Spleen (tissue), 11 donors: Measurements from ENCODE around the gene HEATR3. TPM values are rescaled to one million over a fixed set of nuclear protein-coding genes. Genes with fewer than 3 reads are reported as not detected.

Experiments
- DNase-seq: peaks from one replicate; pipeline ENCODE4 v3.0.0-alpha.2; 2020
- H3K27ac ChIP-seq, 8 donors: fragments of 200-600 bp; sonication (generic) in 7 of 8; 1 replicate in 4 of 8; 2 replicates in 4 of 8; pipeline versions ENCODE4 v1.5.0 to v1.8.0; 2016 to 2021; ENCODE audit warnings: inconsistent platforms in 4 of 8, mild to moderate bottlenecking in 4 of 8, moderate library complexity in 1 of 8
- H3K27me3 ChIP-seq, 7 donors: fragments of 200-600 bp; sonication (generic) in 6 of 7; replicated peaks in 1 of 7; 1 replicate in 4 of 7; 2 replicates in 3 of 7; pipeline versions ENCODE4 v1.5.0 to v1.8.0; 2016 to 2021; ENCODE audit warnings: inconsistent platforms in 3 of 7, mild to moderate bottlenecking in 1 of 7
- H3K36me3 ChIP-seq, 6 donors: fragments of 200-600 bp; sonication (generic) in 5 of 6; 1 replicate in 4 of 6; 2 replicates in 2 of 6; pipeline versions ENCODE4 v1.5.0 to v1.8.0; 2016 to 2021; ENCODE audit warnings: inconsistent platforms in 2 of 6
- H3K4me1 ChIP-seq, 6 donors: fragments of 200-600 bp; sonication (generic) in 5 of 6; 1 replicate in 3 of 6; 2 replicates in 3 of 6; pipeline versions ENCODE4 v1.5.0 to v1.8.0; 2016 to 2021; ENCODE audit warnings: inconsistent platforms in 3 of 6
- H3K4me3 ChIP-seq, 8 donors: fragments of 200-600 bp; sonication (generic) in 7 of 8; 1 replicate in 4 of 8; 2 replicates in 4 of 8; pipeline versions ENCODE4 v1.5.0 to v1.8.0; 2016 to 2021; ENCODE audit warnings: inconsistent platforms in 4 of 8, mild to moderate bottlenecking in 4 of 8, moderate library complexity in 2 of 8
- H3K9me3 ChIP-seq, 8 donors: fragments of 200-600 bp; sonication (generic) in 7 of 8; 1 replicate in 4 of 8; 2 replicates in 4 of 8; pipeline versions ENCODE4 v1.5.0 to v1.8.0; 2016 to 2021; ENCODE audit warnings: inconsistent platforms in 4 of 8
- CTCF ChIP-seq, 11 experiments: fragments of 200-600 bp in 7 of 11; fragments of 450-650 bp in 4 of 11; sonication (generic) in 4 of 11; IDR thresholded peaks in 8 of 11; conservative IDR thresholded peaks in 3 of 11; 1 replicate in 7 of 11; 2 replicates in 4 of 11; pipeline versions ENCODE4 v1.4.0 to v1.8.0; 2016 to 2021; ENCODE audit warnings: antibody characterized with exemption in 11 of 11, inconsistent platforms in 4 of 11, mild to moderate bottlenecking in 1 of 11
- POLR2A ChIP-seq, 3 donors: fragments of 450-650 bp; IDR thresholded peaks; one replicate each; pipeline ENCODE4 v1.5.1; 2017; ENCODE audit warnings: antibody characterized with exemption in 3 of 3, mild to moderate bottlenecking in 1 of 3
- POLR2AphosphoS5 ChIP-seq, 3 donors: sonication (generic); formaldehyde crosslinking; IDR thresholded peaks; one replicate each; pipeline ENCODE4 v1.5.1; 2017; ENCODE audit warnings: antibody characterized with exemption in 3 of 3
- WGBS, 5 donors: extraction: QIAGEN DNeasy Blood & Tissue Kit in 3 of 5; methylation state at CpG; one replicate each; pipeline versions ENCODE4 v1.1.5 to v1.1.7; 2013 to 2018; 5-methylcytosine and 5-hydroxymethylcytosine counted together
- intact Hi-C: fragments of 100-400 bp; cut with DNase I; formaldehyde crosslinking; loops from one replicate; pipeline ENCODE4 v1.15.0; 2023; ENCODE audit warnings: low total_unique reads
- polyA plus RNA-seq, 3 donors: library from polyadenylated mRNA; stranded (reverse); fragments of 200-250 nt; gene quantifications; one replicate each; pipeline ENCODE4 v1.2.1, GENCODE V29; 2013
- total RNA-seq, 7 donors: library from RNA; depleted of rRNA in 3 of 7; stranded (reverse); fragments of >200 nt in 3 of 7; fragmentation: NEBNext Ultra II Directional in 4 of 7; extraction: Animal tissue kit (Norgen Biotek cat#: 25700) in 4 of 7; gene quantifications; one replicate each; pipeline versions ENCODE4 v1.1.0 to v1.2.1, GENCODE V29; 2016 to 2021
- donor health status: healthy with polysubstance abuse.
- donor health status: DM: no; HTN: no; CAD: no; lungs with moderate emphysema.
- donor health status: DM: no; HTN: no; CAD: no.
- donor health status: Bipolar disorder and iron deficiency.
- donor health status: healthy.
- donor health status: DM: no; HTN: no; CAD: no.
- donor health status: DM: yes; HTN: yes; CAD: no.

HEATR3 gene
- total and polyA plus RNA-seq, 10 donors, result 8.3 to 40.8 (median 23.6) TPM

DNA sequence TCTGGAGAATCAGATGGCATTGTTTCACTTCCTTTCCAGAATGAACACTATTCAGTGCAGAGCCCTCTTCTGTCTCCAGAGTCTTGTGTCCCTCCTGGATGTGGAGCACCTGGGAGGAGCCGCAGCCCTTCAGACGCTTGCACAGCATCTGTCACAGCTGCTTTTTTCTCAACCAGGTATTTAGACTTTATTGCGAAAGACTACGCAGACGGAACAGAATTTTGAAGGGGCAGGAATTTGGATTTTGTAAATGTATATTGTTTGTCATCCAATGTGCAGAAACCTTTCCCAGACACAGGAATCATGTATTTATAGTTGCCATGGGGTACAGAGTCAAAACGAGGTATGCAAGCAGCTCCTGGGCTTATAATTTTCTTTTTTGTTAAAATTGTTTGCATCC is 20.4 kb downstream of the HEATR3 start:
- TF ChIP-seq POLR2AphosphoS5 (IDR thresholded peaks at IDR 0.05) (no peak), CTCF (IDR thresholded peaks at IDR 0.05 in 8 of 11, conservative IDR thresholded peaks at IDR 0.05 in 3 of 11) (no peak), POLR2A (IDR thresholded peaks at IDR 0.05) (no peak)
- no peaks in the 10 kb centered on the region for H3K9me3 ChIP-seq
- 89 to 97% (median 94%) methylated on average over 6 of the region's 6 CpGs for WGBS, 5 donors
- peaks cover 2 to 100% (median 63%) of the 10 kb centered on the region in 6 donors for H3K36me3 ChIP-seq
- H3K27me3 ChIP-seq, result no peaks in the 10 kb centered on the region
- DNase-seq, result no peak
- H3K4me1 ChIP-seq, result no peaks in the 10 kb centered on the region
- no peak overlapping the region for H3K4me3 ChIP-seq
- no peak overlapping the region for H3K27ac ChIP-seq
- intact Hi-C loops, result no loop called here

GRCh38 chr16:50088302-50088701 is 22.5 kb downstream of the HEATR3 start:
- DNase-seq, result no peak
- H3K4me3 ChIP-seq, result no peak overlapping the region
- intact Hi-C loops, result no loop called here
- H3K9me3 ChIP-seq, result no peaks in the 10 kb centered on the region
- H3K4me1 ChIP-seq, result no peaks in the 10 kb centered on the region
- no peaks in the 10 kb centered on the region for H3K27me3 ChIP-seq
- no peak for TF ChIP-seq CTCF (IDR thresholded peaks at IDR 0.05 in 8 of 11, conservative IDR thresholded peaks at IDR 0.05 in 3 of 11)
- no peak for TF ChIP-seq POLR2AphosphoS5 (IDR thresholded peaks at IDR 0.05)
- no peak for TF ChIP-seq POLR2A (IDR thresholded peaks at IDR 0.05)
- WGBS, 5 donors, result 77 to 98% (median 91%) methylated on average over 3 of the region's 3 CpGs
- H3K27ac ChIP-seq, result no peak overlapping the region
- H3K36me3 ChIP-seq, result peaks cover 2 to 99% (median 59%) of the 10 kb centered on the region in 6 donors

DNA sequence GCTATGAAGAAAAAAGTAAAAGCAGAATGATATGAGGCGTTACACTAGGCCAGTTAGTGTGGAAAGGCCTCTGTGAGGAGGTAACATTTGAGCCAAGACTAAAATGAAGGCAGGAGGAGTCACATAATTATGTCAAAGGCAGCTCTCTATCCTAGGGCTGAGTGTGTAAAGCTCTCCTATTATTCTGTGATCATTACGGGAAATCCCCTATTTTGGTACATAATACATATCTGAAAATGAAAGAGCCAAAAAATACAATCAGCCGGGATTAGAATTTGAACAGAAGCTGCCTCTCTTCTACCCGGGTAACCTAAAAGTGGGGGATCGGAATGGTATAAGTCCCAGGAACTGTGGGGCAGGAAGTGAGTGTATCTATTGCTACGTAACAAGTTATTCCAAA is 27.1 kb downstream of the HEATR3 start:
- Histone ChIP-seq H3K36me3 (peaks cover 0 to 93% (median 27%) of the 10 kb centered on the region in 6 donors), H3K4me3 (no peak overlapping the region), H3K27me3 (no peaks in the 10 kb centered on the region), H3K9me3 (no peaks in the 10 kb centered on the region), H3K27ac (peak overlapping the region in 7 of 8 donors; percentile 48 to 83 (median 71)), H3K4me1 (no peaks in the 10 kb centered on the region)
- WGBS, 5 donors, result 92 to 98% (median 96%) methylated on average over 6 of the region's 6 CpGs
- DNase-seq, result no peak
- no peak for TF ChIP-seq POLR2A (IDR thresholded peaks at IDR 0.05)
- TF ChIP-seq POLR2AphosphoS5 (IDR thresholded peaks at IDR 0.05), result no peak
- no peak for TF ChIP-seq CTCF (IDR thresholded peaks at IDR 0.05 in 8 of 11, conservative IDR thresholded peaks at IDR 0.05 in 3 of 11)
- intact Hi-C loops, result no loop called here

DNA sequence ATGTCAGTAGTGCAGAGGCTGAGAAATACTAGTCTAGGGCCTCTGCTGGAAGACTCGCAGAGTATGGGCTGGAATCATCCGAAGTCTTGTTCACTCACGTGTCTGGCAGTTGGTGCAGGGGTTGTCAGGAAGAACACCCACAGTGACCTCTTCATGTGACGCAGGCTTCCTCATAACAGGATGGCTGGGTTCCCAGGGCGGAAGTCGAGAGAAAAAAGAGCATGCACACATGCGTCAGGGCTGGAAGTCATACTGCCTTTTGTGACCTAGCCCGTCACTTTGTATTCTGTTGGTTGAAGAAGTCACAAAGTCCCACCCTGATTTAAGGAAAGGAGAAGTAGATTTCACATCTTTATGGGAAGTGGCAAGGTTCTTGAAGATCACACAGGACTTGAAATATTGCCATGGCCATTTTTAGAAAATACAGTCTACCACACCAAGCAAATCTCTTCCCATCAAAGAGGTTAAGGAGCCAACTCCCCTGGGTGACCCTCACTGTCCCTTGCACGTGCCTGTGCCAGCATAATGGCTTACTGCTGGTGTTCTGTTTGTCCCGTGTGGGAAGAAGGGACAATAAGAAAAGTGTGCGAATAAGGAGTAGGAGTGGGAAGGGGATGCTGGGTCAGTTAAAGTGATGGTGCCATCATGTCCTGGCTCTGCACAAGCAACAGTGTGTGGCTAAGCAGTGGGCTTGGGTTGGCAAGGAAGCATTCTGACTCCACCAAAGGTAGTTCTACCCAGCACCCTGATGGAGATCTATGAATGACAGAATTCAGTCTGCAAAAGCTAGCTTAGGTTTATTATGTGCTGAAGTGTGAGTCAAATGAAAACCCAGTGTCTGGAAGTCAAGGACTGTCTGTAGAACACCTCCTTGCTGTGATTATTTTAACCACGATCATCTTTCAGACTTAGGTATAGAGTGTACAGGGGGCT is 28.1 kb downstream of the HEATR3 start:
- no peaks in the 10 kb centered on the region for H3K4me1 ChIP-seq
- peak overlapping the region in 7 of 8 donors; percentile 49 to 83 (median 71) for H3K27ac ChIP-seq
- H3K36me3 ChIP-seq, result peaks cover 0 to 92% (median 21%) of the 10 kb centered on the region in 6 donors
- no peaks in the 10 kb centered on the region for H3K27me3 ChIP-seq
- no peaks in the 10 kb centered on the region for H3K9me3 ChIP-seq
- intact Hi-C loops, result no loop called here
- WGBS, 5 donors, result 51 to 76% (median 62%) methylated on average over 12 of the region's 12 CpGs
- DNase-seq, result no peak
- H3K4me3 ChIP-seq, result no peak overlapping the region
- TF ChIP-seq CTCF (IDR thresholded peaks at IDR 0.05 in 8 of 11, conservative IDR thresholded peaks at IDR 0.05 in 3 of 11) (no peak), POLR2AphosphoS5 (IDR thresholded peaks at IDR 0.05) (peak in 2 of 3 donors; percentile 43 to 77)
